ENCODE results near the gene SH2D3A. TPM values are rescaled to one million over a fixed set of nuclear protein-coding genes. Genes with fewer than 3 reads are reported as not detected.

Gene SH2D3A
- total RNA-seq, 1 experiment from 2014 or later = 30.3 TPM

DNA sequence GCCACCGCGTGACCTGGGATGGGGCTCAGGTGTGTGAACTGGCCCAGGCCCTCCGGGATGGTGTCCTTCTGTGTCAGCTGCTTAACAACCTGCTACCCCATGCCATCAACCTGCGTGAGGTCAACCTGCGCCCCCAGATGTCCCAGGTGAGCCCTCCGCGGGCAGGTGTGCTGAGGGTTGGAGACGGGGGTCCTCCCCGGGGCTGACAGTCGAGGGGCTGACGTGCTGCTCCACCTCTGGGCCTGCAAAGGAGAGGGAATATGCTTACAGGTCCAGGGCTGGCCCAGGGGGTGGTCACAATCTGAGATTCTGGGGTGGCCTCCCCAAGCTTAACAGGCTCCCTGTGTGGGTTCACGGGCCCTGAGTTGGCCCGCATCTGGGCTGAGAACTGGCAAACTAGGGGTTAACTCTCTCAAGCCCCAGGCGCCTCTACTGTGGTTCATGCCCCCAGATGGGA lies 5.7 kb upstream of the SH2D3A start:
- TF ChIP-seq RORB (CRISPR knock-in tag; IDR thresholded peaks at IDR 0.05) (no peak), GABPB1 (CRISPR knock-in tag; IDR thresholded peaks at IDR 0.05) (no peak), ZNF317 (CRISPR knock-in tag; IDR thresholded peaks at IDR 0.05; ENCODE audit: borderline replicate concordance, low read depth) (no peak), ZNF232 (CRISPR knock-in tag; IDR thresholded peaks at IDR 0.05) (no peak), ETV6 (CRISPR knock-in tag; IDR thresholded peaks at IDR 0.05) (no peak), NFE2L1 (CRISPR knock-in tag; IDR thresholded peaks at IDR 0.05) (no peak), ZNF423 (CRISPR knock-in tag; IDR thresholded peaks at IDR 0.05) (no peak), FOXP1 (CRISPR knock-in tag; IDR thresholded peaks at IDR 0.05; ENCODE audit: borderline replicate concordance) (no peak), GTF2I (CRISPR knock-in tag; conservative IDR thresholded peaks at IDR 0.05) (no peak), ELF4 (CRISPR knock-in tag; IDR thresholded peaks at IDR 0.05; ENCODE audit: low read depth) (no peak), KAT7 (CRISPR knock-in tag; IDR thresholded peaks at IDR 0.05; ENCODE audit: borderline replicate concordance) (no peak), ZNF671 (CRISPR knock-in tag; IDR thresholded peaks at IDR 0.05) (no peak)
- TF ChIP-seq, protein P1, sequence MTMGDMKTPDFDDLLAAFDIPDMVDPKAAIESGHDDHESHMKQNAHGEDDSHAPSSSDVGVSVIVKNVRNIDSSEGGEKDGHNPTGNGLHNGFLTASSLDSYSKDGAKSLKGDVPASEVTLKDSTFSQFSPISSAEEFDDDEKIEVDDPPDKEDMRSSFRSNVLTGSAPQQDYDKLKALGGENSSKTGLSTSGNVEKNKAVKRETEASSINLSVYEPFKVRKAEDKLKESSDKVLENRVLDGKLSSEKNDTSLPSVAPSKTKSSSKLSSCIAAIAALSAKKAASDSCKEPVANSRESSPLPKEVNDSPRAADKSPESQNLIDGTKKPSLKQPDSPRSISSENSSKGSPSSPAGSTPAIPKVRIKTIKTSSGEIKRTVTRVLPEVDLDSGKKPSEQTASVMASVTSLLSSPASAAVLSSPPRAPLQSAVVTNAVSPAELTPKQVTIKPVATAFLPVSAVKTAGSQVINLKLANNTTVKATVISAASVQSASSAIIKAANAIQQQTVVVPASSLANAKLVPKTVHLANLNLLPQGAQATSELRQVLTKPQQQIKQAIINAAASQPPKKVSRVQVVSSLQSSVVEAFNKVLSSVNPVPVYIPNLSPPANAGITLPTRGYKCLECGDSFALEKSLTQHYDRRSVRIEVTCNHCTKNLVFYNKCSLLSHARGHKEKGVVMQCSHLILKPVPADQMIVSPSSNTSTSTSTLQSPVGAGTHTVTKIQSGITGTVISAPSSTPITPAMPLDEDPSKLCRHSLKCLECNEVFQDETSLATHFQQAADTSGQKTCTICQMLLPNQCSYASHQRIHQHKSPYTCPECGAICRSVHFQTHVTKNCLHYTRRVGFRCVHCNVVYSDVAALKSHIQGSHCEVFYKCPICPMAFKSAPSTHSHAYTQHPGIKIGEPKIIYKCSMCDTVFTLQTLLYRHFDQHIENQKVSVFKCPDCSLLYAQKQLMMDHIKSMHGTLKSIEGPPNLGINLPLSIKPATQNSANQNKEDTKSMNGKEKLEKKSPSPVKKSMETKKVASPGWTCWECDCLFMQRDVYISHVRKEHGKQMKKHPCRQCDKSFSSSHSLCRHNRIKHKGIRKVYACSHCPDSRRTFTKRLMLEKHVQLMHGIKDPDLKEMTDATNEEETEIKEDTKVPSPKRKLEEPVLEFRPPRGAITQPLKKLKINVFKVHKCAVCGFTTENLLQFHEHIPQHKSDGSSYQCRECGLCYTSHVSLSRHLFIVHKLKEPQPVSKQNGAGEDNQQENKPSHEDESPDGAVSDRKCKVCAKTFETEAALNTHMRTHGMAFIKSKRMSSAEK (CRISPR knock-in tag; IDR thresholded peaks at IDR 0.05; ENCODE audit: borderline replicate concordance) = no peak
- TF ChIP-seq, protein P2, sequence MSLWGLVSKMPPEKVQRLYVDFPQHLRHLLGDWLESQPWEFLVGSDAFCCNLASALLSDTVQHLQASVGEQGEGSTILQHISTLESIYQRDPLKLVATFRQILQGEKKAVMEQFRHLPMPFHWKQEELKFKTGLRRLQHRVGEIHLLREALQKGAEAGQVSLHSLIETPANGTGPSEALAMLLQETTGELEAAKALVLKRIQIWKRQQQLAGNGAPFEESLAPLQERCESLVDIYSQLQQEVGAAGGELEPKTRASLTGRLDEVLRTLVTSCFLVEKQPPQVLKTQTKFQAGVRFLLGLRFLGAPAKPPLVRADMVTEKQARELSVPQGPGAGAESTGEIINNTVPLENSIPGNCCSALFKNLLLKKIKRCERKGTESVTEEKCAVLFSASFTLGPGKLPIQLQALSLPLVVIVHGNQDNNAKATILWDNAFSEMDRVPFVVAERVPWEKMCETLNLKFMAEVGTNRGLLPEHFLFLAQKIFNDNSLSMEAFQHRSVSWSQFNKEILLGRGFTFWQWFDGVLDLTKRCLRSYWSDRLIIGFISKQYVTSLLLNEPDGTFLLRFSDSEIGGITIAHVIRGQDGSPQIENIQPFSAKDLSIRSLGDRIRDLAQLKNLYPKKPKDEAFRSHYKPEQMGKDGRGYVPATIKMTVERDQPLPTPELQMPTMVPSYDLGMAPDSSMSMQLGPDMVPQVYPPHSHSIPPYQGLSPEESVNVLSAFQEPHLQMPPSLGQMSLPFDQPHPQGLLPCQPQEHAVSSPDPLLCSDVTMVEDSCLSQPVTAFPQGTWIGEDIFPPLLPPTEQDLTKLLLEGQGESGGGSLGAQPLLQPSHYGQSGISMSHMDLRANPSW (CRISPR knock-in tag; conservative IDR thresholded peaks at IDR 0.05; ENCODE audit: low read depth) = no peak
- TF ChIP-seq, protein P3, sequence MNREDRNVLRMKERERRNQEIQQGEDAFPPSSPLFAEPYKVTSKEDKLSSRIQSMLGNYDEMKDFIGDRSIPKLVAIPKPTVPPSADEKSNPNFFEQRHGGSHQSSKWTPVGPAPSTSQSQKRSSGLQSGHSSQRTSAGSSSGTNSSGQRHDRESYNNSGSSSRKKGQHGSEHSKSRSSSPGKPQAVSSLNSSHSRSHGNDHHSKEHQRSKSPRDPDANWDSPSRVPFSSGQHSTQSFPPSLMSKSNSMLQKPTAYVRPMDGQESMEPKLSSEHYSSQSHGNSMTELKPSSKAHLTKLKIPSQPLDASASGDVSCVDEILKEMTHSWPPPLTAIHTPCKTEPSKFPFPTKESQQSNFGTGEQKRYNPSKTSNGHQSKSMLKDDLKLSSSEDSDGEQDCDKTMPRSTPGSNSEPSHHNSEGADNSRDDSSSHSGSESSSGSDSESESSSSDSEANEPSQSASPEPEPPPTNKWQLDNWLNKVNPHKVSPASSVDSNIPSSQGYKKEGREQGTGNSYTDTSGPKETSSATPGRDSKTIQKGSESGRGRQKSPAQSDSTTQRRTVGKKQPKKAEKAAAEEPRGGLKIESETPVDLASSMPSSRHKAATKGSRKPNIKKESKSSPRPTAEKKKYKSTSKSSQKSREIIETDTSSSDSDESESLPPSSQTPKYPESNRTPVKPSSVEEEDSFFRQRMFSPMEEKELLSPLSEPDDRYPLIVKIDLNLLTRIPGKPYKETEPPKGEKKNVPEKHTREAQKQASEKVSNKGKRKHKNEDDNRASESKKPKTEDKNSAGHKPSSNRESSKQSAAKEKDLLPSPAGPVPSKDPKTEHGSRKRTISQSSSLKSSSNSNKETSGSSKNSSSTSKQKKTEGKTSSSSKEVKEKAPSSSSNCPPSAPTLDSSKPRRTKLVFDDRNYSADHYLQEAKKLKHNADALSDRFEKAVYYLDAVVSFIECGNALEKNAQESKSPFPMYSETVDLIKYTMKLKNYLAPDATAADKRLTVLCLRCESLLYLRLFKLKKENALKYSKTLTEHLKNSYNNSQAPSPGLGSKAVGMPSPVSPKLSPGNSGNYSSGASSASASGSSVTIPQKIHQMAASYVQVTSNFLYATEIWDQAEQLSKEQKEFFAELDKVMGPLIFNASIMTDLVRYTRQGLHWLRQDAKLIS (CRISPR knock-in tag; IDR thresholded peaks at IDR 0.05; ENCODE audit: borderline replicate concordance) = no peak
- TF ChIP-seq, protein P4, sequence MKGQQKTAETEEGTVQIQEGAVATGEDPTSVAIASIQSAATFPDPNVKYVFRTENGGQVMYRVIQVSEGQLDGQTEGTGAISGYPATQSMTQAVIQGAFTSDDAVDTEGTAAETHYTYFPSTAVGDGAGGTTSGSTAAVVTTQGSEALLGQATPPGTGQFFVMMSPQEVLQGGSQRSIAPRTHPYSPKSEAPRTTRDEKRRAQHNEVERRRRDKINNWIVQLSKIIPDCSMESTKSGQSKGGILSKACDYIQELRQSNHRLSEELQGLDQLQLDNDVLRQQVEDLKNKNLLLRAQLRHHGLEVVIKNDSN (CRISPR knock-in tag; IDR thresholded peaks at IDR 0.05) = no peak
- TF ChIP-seq, protein P5, sequence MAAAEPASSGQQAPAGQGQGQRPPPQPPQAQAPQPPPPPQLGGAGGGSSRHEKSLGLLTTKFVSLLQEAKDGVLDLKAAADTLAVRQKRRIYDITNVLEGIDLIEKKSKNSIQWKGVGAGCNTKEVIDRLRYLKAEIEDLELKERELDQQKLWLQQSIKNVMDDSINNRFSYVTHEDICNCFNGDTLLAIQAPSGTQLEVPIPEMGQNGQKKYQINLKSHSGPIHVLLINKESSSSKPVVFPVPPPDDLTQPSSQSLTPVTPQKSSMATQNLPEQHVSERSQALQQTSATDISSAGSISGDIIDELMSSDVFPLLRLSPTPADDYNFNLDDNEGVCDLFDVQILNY (CRISPR knock-in tag; IDR thresholded peaks at IDR 0.05) = no peak
- TF ChIP-seq, protein P6, sequence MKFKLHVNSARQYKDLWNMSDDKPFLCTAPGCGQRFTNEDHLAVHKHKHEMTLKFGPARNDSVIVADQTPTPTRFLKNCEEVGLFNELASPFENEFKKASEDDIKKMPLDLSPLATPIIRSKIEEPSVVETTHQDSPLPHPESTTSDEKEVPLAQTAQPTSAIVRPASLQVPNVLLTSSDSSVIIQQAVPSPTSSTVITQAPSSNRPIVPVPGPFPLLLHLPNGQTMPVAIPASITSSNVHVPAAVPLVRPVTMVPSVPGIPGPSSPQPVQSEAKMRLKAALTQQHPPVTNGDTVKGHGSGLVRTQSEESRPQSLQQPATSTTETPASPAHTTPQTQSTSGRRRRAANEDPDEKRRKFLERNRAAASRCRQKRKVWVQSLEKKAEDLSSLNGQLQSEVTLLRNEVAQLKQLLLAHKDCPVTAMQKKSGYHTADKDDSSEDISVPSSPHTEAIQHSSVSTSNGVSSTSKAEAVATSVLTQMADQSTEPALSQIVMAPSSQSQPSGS (CRISPR knock-in tag; IDR thresholded peaks at IDR 0.05; ENCODE audit: borderline replicate concordance, low read depth) = no peak
- TF ChIP-seq, protein P7, sequence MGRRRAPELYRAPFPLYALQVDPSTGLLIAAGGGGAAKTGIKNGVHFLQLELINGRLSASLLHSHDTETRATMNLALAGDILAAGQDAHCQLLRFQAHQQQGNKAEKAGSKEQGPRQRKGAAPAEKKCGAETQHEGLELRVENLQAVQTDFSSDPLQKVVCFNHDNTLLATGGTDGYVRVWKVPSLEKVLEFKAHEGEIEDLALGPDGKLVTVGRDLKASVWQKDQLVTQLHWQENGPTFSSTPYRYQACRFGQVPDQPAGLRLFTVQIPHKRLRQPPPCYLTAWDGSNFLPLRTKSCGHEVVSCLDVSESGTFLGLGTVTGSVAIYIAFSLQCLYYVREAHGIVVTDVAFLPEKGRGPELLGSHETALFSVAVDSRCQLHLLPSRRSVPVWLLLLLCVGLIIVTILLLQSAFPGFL (CRISPR knock-in tag; IDR thresholded peaks at IDR 0.05; ENCODE audit: borderline replicate concordance) = no peak
- H3K4me3 Mint-ChIP-seq = no peak overlapping the region
- peaks cover 6% of the 10 kb centered on the region; the same call in 1 of the 2 replicates for H3K4me1 Mint-ChIP-seq
- ATAC-seq (no peak), DNase-seq (ENCODE audit: low spot score) (no peak)
- ChIA-PET POLR2A (no interaction called here), CTCF (interaction anchor here (0.6 to 3.5 kb wide), 10 partner anchors 20 to 312 kb away, joined by 3 to 26 read pairs (median 4); partner anchors contain the start of gene GPR108)
- H3K27me3 Mint-ChIP-seq (ENCODE audit: low read depth) = no peaks in the 10 kb centered on the region; the same call in 1 of the 2 replicates
- H3K9me3 Mint-ChIP-seq = peaks cover 21% of the 10 kb centered on the region
- H3K36me3 Mint-ChIP-seq = peaks cover 6% of the 10 kb centered on the region; the same call in 1 of the 2 replicates
- no peak overlapping the region for H3K27ac Mint-ChIP-seq
